ENCODE data around the gene PRKCI.
"Not testable (repeated sequence)": the region's sequence is repeated elsewhere in the genome, so short reads cannot be mapped to it uniquely, and the experiment has no call there.

Gene PRKCI

DNA sequence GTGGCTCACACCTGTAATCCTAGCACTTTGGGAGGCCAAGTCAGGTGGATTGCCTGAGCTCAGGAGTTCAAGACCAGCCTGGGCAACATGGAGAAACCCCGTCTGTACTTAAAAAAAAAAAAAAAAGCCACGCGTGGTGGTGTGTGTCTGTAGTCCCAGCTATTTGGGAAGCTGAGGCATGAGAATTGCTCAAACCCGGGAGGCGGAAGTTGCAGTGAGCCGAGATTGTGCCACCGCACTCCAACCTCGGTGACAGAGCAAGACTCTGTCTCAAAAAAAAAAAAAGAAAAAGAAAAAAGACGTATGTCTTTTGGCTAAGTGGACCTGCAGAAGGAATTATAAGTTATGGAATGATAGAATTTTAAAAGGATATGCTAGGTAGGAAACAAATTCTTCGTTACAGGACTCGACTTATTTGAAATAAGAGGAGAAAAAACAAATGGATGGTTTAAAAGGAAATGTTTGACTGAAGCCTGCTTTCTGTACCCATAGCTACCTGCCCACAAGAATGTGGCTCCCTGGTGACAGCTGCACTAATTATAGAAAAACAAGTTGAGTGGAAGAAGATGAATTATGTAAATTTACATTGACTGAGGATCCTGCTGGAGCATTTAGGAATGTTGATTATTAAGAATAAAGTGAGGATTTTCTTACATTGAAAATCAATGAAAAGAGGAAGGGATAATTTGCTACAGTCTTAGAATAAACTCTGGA lies 99.3 kb downstream of the PRKCI start:
- no peak overlapping the region for H3K27ac ChIP-seq
- TF ChIP-seq ZFX (IDR thresholded peaks at IDR 0.05; ENCODE audit: borderline replicate concordance), result no peak
- TF ChIP-seq, protein P1, sequence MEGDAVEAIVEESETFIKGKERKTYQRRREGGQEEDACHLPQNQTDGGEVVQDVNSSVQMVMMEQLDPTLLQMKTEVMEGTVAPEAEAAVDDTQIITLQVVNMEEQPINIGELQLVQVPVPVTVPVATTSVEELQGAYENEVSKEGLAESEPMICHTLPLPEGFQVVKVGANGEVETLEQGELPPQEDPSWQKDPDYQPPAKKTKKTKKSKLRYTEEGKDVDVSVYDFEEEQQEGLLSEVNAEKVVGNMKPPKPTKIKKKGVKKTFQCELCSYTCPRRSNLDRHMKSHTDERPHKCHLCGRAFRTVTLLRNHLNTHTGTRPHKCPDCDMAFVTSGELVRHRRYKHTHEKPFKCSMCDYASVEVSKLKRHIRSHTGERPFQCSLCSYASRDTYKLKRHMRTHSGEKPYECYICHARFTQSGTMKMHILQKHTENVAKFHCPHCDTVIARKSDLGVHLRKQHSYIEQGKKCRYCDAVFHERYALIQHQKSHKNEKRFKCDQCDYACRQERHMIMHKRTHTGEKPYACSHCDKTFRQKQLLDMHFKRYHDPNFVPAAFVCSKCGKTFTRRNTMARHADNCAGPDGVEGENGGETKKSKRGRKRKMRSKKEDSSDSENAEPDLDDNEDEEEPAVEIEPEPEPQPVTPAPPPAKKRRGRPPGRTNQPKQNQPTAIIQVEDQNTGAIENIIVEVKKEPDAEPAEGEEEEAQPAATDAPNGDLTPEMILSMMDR (IDR thresholded peaks at IDR 0.05), result no peak

DNA sequence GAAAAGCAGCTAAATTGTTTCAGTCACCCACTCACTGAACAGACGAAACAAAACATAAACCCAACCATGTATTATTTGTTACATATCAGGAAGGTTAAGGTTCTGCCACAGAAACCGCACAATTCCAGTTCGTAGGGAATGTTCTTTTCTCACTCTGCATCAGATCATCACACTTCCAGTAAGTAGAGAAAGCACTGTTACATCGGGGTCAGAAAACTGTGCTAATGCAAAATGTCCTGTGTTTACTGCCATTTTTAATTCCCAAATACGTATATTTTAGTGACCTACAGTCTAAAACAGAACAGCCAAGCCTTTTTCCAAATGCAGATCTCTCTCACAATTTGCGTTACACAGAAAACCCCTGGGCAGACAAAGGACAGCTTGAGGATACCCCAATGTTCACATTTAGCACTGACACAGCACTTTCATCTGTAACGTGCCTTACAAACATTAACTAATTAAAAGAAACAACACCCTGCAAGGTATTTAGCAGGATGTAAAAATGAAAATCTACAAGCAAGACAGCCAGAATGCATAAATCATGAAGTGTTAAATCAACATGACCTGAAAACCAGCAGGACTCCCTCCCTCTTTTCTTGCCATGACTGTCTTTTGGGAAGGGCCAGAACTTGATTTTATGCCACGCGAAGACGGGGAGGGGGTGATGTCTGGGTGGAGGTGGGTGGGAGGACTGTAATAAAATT lies 100.5 kb downstream of the PRKCI start:
- no peak for TF ChIP-seq ZFX (IDR thresholded peaks at IDR 0.05; ENCODE audit: borderline replicate concordance)
- TF ChIP-seq, protein P1 (IDR thresholded peaks at IDR 0.05), result no peak
- H3K27ac ChIP-seq, result no peak overlapping the region

DNA sequence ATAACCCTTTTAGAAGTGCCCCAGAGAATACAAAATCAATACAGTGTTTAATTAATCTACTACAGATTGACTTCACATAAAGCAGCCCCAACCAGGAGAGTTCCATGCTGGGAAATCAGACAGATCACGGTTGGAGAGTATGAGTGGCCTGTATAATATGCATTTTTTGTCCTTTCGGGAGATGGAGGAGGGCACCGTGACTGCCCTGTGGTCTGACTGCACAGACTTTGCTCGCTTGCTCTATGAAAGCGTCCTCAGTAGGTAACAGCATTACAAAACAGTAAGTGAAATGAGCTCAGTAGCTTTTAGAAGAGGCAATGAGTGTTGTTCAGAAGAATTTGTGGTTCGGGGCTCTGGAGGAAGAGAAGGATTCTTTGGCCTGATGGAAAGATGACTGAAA lies 101.1 kb downstream of the PRKCI start:
- H3K27ac ChIP-seq, result no peak overlapping the region
- TF ChIP-seq, protein P1 (IDR thresholded peaks at IDR 0.05), result no peak
- no peak for TF ChIP-seq ZFX (IDR thresholded peaks at IDR 0.05; ENCODE audit: borderline replicate concordance)

DNA sequence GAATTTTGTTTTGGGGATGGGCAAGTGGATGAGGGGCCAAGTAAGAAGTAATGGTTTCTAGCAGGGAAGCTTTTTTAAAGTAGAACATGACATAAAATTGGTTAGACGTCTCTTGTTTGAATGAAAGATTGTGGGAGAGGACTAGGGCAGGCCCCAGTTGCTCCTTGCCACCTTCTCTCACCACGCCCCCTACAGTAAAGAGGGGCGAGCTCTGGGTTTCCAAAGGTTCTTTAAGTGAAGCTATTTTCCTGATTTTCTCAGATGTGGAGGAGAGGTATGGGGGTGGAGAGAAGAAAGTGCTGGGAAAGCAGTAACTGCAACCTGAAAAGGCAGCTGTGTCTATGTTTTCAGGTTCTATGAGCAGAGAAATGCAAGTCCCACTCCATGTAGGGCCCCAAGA lies 102.7 kb downstream of the PRKCI start:
- H3K27ac ChIP-seq, result no peak overlapping the region
- TF ChIP-seq, protein P1 (IDR thresholded peaks at IDR 0.05), result no peak
- TF ChIP-seq ZFX (IDR thresholded peaks at IDR 0.05; ENCODE audit: borderline replicate concordance), result no peak

DNA sequence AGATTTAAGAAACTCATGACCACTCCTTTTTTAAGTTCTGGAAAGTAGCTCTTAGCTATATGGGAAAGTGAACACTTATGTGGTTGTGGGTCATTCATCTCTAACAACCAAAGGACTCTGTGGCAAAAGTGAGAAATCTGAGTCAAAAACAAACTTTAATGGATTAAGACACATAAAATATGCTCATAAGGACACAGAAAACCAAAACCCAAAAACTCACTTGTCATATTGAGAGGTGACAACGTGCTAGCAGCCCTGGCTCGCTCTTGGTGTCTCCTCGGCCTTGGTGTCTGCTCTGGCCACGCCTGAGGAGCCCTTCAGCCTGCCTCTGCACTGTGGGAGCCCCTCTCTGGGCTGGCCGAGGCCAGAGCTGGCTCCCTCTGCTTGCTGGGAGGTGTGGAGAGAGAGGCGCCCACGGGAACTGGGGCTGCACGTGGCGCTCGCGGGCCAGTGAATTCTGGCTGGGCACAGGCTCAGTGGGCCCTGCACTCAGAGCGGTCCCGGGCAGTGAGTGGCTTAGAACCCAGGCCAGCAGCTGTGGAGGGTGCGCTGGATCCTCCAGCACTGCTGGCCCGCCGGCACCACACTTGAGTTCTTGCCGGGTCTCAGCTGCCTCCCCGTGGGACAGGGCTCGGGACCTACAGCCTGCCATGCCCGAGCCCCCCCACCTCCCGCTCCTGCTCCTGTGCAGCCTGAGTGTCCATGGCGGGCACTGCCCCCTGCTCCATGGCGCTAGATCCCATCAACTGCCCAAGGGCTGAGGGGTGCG lies 105.0 kb downstream of the PRKCI start:
- TF ChIP-seq, protein P1 (IDR thresholded peaks at IDR 0.05), result no peak
- no peak for TF ChIP-seq ZFX (IDR thresholded peaks at IDR 0.05; ENCODE audit: borderline replicate concordance)
- no peak overlapping the region for H3K27ac ChIP-seq

DNA sequence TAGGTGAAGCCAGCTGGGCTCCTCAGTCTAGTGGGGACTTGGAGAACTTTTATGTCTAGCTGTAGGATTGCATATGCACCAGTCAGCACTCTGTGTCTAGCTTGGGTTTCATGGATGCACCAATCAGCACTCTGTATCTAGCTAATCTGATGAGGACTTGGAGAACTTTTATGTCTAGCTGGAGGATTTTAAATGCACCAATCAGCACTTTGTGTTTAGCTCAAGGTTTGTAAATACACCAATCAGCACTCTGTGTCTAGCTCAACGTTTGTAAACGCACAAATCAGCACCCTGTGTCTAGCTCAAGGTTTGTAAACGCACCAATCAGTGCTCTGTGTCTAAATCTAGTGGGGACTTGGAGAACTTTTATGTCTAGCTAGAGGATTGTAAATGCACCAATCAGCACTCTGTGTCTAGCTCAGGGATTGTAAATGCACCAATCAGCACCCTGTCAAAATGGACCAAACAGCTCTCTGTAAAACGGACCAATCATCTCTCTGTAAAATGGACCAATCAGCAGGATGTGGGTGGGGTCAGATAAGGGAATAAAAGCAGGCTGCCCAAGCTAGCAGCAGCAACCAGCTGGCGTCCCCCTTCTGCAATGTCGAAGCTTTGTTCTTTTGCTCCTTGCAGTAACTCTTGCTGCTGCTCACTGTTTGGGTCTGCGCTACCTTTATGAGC lies 105.8 kb downstream of the PRKCI start:
- not testable (repeated sequence) for H3K27ac ChIP-seq

DNA sequence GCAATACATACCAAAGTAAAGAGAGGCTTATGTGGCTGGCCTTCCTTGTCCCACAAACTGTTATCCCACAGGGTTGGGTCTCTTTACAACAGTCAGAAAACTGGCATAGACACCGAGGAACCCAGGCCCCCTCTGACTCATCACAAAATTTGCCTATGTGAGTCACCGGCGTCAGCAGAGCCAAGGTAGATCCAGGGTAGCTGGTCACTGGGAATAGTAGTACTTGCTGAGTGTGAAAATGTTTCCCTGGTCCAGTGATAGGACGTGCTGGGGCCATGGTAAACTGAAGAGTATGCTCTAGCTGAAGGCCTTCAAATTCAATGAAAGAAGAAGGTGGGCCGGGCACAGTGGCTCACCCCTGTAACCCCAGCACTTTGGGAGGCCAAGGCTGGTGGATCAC lies 108.1 kb downstream of the PRKCI start:
- TF ChIP-seq ZFX (IDR thresholded peaks at IDR 0.05; ENCODE audit: borderline replicate concordance), result no peak
- TF ChIP-seq, protein P1 (IDR thresholded peaks at IDR 0.05), result no peak
- no peak overlapping the region for H3K27ac ChIP-seq
